ENCODE measurements around the gene NTM. TPM values are rescaled to one million over a fixed set of nuclear protein-coding genes. Genes with fewer than 3 reads are reported as not detected.

The NTM gene
- total and polyA plus RNA-seq, 2 experiments from 2014 or later, result 2.2 to 4.9 TPM

- no peaks in the 10 kb centered on the region for H3K9me3 ChIP-seq (ENCODE audit: low read depth)
- peaks cover 4% of the 10 kb centered on the region for H3K27me3 ChIP-seq
- DNase-seq (ENCODE audit: low spot score), result no peak
- H3K79me2 ChIP-seq, result no peaks in the 10 kb centered on the region
- H3K9me2 ChIP-seq (replicated peaks; ENCODE audit: insufficient read depth), result no peaks in the 10 kb centered on the region
- no peak overlapping the region for H2AFZ ChIP-seq
- WGBS (ENCODE audit: low lambda C conversion rate, missing lambda C conversion rate), result 37% methylated on average over 4 of the region's 4 CpGs
- no peak overlapping the region for H3K4me3 ChIP-seq
- no peaks in the 10 kb centered on the region for H4K20me1 ChIP-seq (ENCODE audit: insufficient read depth, poor library complexity, severe bottlenecking)
- TF ChIP-seq EZH2phosphoT487 (IDR thresholded peaks at IDR 0.05; ENCODE audit: low read depth, severe bottlenecking, unreplicated experiment) (no peak), EZH2 (IDR thresholded peaks at IDR 0.05; ENCODE audit: borderline replicate concordance) (no peak), CTCF (IDR thresholded peaks at IDR 0.05; ENCODE audit: poor library complexity) (no peak)
- H3K27ac ChIP-seq, result no peak overlapping the region
- H3K4me1 ChIP-seq (ENCODE audit: insufficient read depth), result no peaks in the 10 kb centered on the region
- H3K4me2 ChIP-seq, result no peak overlapping the region
- H3K36me3 ChIP-seq (replicated peaks; ENCODE audit: insufficient read depth, low read depth), result no peaks in the 10 kb centered on the region
Observed at GRCh38 chr11:131845255-131845654, 474.8 kb downstream of the NTM start.

- DNase-seq (ENCODE audit: low spot score), result no peak
- no peaks in the 10 kb centered on the region for H3K36me3 ChIP-seq (replicated peaks; ENCODE audit: insufficient read depth, low read depth)
- H3K27ac ChIP-seq, result no peak overlapping the region
- no peaks in the 10 kb centered on the region for H3K79me2 ChIP-seq
- H4K20me1 ChIP-seq (ENCODE audit: insufficient read depth, poor library complexity, severe bottlenecking), result no peaks in the 10 kb centered on the region
- H2AFZ ChIP-seq, result no peak overlapping the region
- H3K9me2 ChIP-seq (replicated peaks; ENCODE audit: insufficient read depth), result no peaks in the 10 kb centered on the region
- H3K4me3 ChIP-seq, result no peak overlapping the region
- no peak for TF ChIP-seq CTCF (IDR thresholded peaks at IDR 0.05; ENCODE audit: poor library complexity)
- TF ChIP-seq EZH2 (IDR thresholded peaks at IDR 0.05; ENCODE audit: borderline replicate concordance), result no peak
- no peaks in the 10 kb centered on the region for H3K4me1 ChIP-seq (ENCODE audit: insufficient read depth)
- H3K27me3 ChIP-seq, result peaks cover 9% of the 10 kb centered on the region
- H3K4me2 ChIP-seq, result no peak overlapping the region
- no peaks in the 10 kb centered on the region for H3K9me3 ChIP-seq (ENCODE audit: low read depth)
- 83% methylated on average over 6 of the region's 6 CpGs for WGBS (ENCODE audit: low lambda C conversion rate, missing lambda C conversion rate)
Observed at GRCh38 chr11:131849485-131849884, 479.1 kb downstream of the NTM start.

GRCh38 chr11:131850507-131850906 is 480.1 kb downstream of the NTM start:
- no peak overlapping the region for H3K27ac ChIP-seq
- H3K9me3 ChIP-seq (ENCODE audit: low read depth), result no peaks in the 10 kb centered on the region
- no peak for DNase-seq (ENCODE audit: low spot score)
- H3K4me1 ChIP-seq (ENCODE audit: insufficient read depth), result no peaks in the 10 kb centered on the region
- H3K36me3 ChIP-seq (replicated peaks; ENCODE audit: insufficient read depth, low read depth), result no peaks in the 10 kb centered on the region
- H3K4me3 ChIP-seq, result no peak overlapping the region
- H4K20me1 ChIP-seq (ENCODE audit: insufficient read depth, poor library complexity, severe bottlenecking), result no peaks in the 10 kb centered on the region
- H3K27me3 ChIP-seq, result peaks cover 6% of the 10 kb centered on the region
- no peak overlapping the region for H2AFZ ChIP-seq
- no peaks in the 10 kb centered on the region for H3K79me2 ChIP-seq
- H3K4me2 ChIP-seq, result no peak overlapping the region
- TF ChIP-seq CTCF (IDR thresholded peaks at IDR 0.05; ENCODE audit: poor library complexity), result no peak
- TF ChIP-seq EZH2phosphoT487 (IDR thresholded peaks at IDR 0.05; ENCODE audit: low read depth, severe bottlenecking, unreplicated experiment), result no peak
- no peak for TF ChIP-seq EZH2 (IDR thresholded peaks at IDR 0.05; ENCODE audit: borderline replicate concordance)
- WGBS (ENCODE audit: low lambda C conversion rate, missing lambda C conversion rate), result 71% methylated on average over 9 of the region's 9 CpGs
- no peaks in the 10 kb centered on the region for H3K9me2 ChIP-seq (replicated peaks; ENCODE audit: insufficient read depth)

All from hepatocyte (in vitro differentiated cells).